Stimulated activated CD4-positive, alpha-beta T cell treated with anti-CD3 and anti-CD28 coated beads, Interleukin-4, amount 100 ng/mL, for 24 hours (primary cell): ENCODE results near the gene SFI1.
A peak's percentile ranks its signal among the peaks of the same experiment; 100 is the strongest.

Source experiments
- DNase-seq: peaks from one replicate; pipeline ENCODE4 v3.0.0-alpha.2; 2020

The SFI1 gene

DNA sequence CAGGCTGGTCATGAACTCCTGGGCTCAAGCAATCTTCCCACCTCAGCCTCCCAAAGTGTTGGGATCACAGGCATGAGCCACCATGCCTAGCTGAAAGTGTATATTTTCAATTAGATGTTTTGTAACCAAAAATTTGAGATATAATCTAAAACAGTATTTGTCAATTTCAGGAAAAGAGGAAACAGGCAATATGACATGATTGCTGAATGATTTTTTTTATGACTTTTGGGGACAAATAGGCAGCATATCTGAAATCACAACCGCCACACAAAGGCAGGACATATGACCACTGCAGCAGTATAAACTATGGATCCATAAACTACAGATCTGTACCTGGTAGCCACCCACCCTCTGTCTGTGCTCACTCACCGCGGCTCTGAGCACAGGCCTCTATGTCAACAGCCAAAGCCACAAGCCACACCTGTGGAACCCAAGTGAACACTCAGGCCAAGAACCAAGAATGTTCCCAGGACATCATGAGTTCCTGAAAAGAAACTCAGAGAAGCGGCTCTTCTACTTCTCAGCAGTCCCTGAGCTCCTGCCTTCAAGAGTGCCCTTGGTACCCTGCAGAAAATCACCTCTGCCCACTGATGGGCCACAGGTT, 143.2 kb downstream of the SFI1 start:
- no peak for DNase-seq

DNA sequence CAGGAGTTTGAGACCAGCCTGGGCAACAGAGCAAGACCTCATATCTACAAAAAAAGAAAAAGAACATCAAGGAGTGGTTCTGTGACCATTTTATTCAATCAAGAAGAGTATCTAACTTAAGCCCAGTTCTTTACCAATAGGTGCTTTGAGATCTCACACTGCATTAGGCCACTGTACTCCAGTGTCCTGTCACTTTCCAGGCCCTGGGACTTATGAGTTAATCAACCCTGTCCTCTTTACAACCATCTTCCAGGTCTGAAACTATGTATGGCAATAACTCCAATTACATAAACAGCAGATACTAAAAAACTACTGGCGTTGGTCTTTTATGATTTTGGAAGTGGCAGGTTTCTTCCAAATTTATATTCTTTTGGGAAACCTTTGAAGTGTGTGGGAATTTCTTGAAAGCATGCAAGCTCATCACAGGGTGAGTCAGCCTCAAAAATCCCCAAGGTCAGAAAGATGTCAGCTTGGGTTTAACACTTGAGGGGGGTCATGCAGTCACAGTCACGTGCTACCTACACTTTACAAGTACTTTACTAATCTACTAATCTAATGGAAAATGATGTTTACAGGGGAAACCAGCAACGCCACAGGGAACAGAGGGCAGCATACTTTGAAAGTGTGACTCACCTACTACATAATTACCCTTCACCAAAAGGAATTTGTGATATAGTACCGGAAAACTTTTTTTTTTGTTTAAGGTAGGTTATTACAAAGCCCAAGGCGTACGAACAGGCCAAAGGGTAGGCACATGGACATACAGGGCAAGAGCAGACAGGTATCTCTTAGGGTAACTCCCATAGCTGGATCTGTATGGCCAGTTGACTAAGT, 150.1 kb downstream of the SFI1 start:
- DNase-seq, result peak; percentile 71

DNA sequence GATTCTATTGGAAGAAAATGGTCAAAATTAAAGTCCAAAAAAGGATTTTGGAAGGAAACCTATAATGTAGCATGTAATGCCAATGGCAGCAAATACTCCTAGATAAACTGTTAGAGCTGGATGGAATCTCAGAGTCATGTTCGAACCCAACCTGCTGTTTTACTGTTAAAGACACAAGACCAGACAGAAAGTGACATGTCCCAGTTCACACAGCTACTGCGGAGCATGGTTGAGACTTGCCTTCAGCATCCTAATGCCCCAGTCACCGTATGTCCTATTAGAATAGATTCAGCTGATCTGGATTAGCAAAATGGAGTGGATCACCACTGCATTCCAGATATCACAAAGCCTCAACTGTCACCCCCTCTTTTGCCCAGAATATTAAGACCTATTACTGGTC, 150.7 kb downstream of the SFI1 start:
- no peak for DNase-seq

DNA sequence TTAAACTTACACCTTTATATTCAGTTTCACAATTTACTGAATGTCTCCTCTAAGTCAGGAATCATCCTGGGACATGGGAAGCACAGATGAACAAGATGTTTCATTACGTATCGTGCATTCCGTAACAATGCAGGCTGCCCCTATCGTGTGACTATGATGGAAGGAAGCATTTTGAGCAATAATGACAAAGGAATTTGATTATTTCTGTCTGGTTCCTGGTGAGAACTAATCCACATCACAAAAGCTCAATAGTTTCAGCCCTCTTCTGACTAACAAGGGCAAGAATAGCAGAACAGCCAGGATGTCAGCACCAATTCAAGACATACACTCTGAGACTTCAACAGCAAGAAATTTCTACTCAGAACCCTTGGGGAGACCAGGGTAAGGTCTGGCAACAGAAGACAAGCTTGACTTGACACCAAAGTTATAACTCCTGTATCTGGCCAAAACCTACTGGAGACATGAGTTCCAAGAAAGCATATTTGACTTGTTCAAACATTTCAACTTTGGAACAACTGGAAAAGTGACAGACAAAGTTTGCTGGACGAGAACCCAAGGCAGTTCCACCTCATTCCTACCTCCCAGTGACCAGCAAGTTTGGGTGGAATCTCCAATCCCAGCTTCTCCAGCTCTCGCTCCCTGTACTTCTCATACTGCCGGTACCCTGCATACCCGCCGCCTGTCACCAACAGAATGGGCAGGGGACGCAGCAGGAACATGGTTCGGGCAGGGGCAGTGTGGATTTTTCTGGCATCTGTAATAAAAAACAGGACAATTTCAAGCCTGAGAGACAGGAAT, 151.4 kb downstream of the SFI1 start:
- DNase-seq, result no peak

DNA sequence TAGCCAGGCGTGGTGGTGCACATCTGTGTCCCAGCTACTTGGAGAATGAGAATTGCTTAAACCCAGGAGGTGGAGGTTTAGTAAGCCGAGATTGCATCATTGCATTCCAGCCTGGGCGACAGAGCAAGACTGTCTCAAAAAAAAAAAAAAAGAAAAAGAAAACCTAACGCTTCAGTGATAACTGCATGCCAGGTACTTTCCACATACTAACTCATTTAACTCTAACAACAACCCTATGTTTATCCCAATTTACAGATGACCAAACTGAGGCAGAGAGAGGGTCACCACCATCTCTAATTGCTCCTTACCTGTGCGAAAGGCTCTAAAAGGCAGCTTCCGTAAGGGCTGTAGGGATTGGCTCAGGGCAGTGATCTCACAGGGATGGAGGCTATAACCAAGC, 154.1 kb downstream of the SFI1 start:
- no peak for DNase-seq

DNA sequence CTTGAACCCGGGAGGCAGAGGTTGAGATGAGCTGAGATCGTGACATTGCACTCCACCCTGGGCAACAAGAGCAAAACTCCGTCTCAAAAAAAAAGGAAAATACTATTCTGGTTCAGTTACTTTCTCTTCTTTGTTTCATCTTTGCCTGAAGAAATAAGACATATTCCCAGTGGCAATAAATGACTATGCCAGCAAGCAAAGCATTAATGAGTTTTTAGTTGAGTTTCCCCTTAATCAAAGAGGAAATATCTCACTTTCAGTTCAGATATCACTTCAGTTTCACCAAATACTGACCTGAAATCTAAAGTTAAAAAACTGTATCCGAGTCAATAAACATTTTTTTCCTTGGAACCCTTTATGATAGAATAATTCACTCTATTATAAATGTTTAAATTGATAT, 155.3 kb downstream of the SFI1 start:
- DNase-seq, result no peak

DNA sequence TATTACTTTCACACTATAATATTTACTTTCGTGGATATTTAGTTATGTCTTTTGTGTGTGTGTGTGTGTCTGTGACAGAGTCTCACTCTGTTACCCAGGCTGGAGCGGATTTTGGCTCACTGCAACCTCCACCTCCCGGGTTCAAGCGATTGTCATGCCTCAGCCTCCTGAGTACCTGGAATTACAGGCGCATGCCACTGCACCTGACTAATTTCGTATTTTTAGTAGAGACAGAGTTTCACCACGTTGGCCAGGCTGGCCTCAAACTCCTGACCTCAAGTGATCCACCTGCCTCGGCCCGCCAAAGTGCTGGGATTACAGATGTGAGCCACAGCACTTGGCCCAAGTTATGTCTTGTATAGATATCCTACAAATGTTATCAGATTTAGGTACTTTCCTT, 155.8 kb downstream of the SFI1 start:
- DNase-seq, result no peak

DNA sequence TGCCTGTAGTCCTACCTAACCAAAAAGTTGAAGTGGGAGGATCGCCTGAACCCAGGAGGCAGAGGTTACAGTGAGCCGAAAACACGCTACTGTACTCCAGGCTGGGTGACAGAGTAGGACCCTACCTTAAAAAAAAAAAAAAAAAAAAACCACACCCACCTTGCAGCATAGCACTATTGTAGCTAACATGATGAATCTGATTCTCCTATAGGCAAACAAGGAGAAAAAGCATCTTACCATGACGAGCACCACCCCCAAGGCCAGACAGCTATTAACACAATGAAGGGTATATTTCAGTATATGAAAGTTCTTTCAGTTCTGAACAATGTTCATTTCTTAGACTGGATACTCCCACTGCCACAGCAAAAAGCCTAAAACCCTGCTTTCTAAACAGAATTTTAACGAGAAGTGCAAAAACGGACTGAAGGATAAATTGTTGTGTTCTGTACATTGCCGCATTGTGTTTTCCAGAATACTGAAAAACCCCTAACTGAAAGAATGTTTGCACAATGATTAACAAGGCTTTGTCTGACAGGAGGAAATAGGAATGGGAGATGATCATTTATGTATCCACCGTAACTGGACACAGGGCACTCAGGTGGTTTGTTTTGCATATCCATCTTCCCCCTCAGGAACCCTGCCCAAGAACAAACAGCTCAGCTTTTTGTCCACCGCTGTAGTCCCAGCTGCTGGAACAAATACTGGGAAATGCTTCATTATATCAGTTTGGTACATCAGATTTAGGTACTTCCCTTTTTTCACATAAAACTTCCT, 156.8 kb downstream of the SFI1 start:
- no peak for DNase-seq

DNA sequence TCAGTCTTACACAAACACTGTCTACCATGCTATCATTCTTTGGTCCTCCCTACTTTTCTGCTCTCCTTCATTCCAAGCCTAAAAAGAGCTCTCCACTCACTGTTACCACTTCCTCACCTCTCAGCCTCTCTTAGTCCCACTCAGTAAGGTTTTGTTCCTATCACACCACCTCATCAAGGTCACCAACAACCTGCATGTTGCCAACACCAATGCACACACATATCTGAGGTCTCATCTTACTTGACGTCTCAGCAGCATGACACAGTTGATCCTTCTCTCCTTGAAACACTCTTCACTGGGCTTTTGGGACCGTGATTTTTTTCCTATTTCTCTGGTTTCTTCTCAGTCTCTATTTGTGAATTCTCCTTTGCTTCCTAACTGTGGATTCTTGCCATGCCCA, 157.6 kb downstream of the SFI1 start:
- DNase-seq, result no peak

DNA sequence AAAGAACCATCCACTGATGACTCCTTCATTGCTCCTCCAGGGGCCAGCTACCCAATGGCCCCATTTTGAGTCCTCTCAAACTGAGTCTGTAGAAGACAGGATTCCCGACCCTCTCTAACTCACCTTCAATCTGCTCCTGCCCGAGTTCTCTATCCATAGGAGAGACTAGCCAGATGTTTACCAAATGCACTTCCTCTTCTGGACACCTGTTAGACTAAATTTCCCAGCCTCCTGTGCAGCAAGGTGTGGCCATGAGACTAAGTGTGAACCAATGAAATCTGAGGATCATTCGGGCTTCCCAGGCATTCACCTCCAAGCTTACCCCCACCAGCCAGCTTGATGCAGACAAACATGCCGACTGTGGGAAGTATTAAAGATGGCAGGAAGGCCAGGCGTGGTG, 158.1 kb downstream of the SFI1 start:
- DNase-seq, result no peak

DNA sequence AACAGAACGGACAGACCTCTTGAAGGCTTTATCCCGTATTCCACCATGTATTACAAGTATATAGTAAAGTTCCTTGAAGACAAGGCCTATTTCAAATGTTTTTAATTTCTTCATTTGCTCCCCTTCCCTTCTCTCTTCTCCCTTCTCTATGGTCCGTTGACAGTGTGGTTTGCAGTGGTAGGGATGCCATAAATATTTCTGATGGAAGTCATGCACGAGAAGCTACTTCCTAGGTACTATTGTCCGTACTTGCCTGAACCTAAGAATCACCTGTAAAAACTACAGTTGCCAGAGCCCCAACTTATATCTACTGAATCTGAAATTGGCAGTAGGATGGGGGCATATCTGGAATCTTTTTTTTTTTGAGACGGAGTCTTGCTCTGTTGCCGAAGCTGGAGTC, 162.9 kb downstream of the SFI1 start:
- no peak for DNase-seq

DNA sequence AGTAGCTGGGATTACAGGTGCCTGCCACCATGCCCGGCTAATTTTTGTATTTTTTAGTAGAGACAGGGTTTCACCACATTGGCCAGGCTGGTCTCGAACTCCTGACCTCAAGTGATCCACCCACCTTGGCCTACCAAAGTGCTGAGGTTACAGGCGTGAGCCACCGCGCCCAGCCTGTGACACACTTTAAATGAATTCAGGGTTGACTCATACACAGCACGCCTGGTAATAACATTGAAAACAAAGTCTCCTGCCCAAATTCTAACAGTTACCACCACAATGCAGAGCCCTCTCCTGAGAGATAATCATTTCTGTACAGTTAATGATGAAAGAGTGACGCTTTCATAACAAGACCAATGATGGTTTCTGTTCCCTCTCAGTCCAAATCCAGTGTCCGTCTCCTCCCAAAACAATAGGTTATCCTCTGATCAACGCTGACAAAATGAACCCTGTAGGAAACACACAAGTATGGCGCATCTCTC, 164.6 kb downstream of the SFI1 start:
- DNase-seq, result peak; percentile 60

DNA sequence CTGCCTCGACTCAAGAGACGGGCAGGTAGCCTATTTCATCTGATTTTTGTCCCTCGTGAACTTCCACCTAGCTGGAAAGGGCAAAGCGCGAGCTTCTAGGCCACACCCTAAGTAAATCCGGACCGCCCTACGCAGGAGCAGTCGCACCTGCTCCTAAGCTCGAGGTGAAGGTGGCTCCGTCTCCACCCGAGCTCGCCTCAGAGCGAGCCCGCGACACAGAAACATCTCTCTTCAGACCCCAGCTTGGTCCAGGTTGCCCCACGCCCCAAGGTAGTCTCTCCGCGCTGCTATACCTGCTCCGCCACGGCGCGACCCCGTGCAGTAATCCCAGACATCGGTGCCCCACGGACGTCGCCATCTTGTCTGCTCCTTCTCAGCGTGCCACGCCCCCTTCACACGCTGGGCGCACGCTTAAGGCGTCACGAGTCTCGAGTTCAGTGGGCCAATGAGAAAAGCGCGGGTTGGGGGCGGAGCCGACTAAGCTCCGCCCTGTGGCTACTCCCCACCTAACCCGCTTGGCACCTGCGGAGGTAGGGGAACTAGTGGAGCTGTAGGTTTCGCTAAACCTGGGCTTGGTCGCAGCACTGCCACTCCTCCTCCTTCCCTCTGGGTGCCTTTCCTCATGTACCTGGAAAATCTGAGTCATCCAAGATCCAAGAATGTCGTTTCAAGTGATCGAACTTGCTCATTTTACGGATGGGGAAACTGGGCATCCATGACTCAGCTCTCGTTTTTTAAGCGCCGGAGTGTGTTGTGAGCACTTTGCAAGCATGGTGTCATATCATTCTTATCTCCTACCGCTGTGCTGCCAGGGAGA, 165.7 kb downstream of the SFI1 start, which contains the start of gene PISD:
Gene PISD, minus strand, starts transcription at position 365 of the 817 bp plus-strand sequence. Its CDS starts 7 bp downstream, at position 358.
- DNase-seq, result peak; percentile 96

DNA sequence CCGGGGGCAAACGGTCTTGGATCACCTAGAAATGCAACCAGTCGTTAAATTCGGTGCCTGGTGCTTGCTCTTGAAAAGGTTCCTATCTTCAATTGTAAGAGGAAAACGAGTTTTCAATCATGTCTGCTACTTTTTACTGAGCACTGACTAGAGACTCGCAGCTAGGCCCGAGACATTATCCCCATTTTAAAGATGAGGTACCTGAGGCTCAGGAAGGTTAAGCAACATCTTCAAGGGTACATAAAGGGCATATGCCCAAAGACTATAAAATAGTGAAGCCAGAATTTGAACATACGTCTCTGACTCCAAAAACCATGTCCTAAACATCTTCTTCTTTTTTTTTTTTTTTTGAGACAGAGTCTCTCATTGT, 166.3 kb downstream of the SFI1 start:
- DNase-seq, result no peak
